ENCODE data around the gene DLL1.

The DLL1 gene

GRCh38 chr6:170249817-170250216 lies 41.1 kb downstream of the DLL1 start:
- no peak for DNase-seq (ENCODE audit: low read depth)

GRCh38 chr6:170248861-170249600 lies 41.8 kb downstream of the DLL1 start:
- DNase-seq (ENCODE audit: low read depth), result no peak

GRCh38 chr6:170248111-170248805 lies 42.6 kb downstream of the DLL1 start:
- no peak for DNase-seq (ENCODE audit: low read depth)

GRCh38 chr6:170247178-170247701 lies 43.6 kb downstream of the DLL1 start:
- DNase-seq (ENCODE audit: low read depth), result no peak

- no peak for DNase-seq (ENCODE audit: low read depth)
These were observed 45.3 kb downstream of the DLL1 start for GRCh38 chr6:170245475-170245992.

- DNase-seq (ENCODE audit: low read depth), result no peak
These were observed 46.0 kb downstream of the DLL1 start for GRCh38 chr6:170244721-170245474.

- no peak for DNase-seq (ENCODE audit: low read depth)
These were observed 47.0 kb downstream of the DLL1 start for GRCh38 chr6:170243791-170244291.

GRCh38 chr6:170243386-170243785 lies 47.5 kb downstream of the DLL1 start:
- no peak for DNase-seq (ENCODE audit: low read depth)

- DNase-seq (ENCODE audit: low read depth), result no peak
These were observed 51.9 kb downstream of the DLL1 start for GRCh38 chr6:170238741-170239565.

GRCh38 chr6:170237999-170238740 lies 52.7 kb downstream of the DLL1 start:
- DNase-seq (ENCODE audit: low read depth), result no peak

- no peak for DNase-seq (ENCODE audit: low read depth)
These were observed 54.6 kb downstream of the DLL1 start for GRCh38 chr6:170236131-170236836.

- DNase-seq (ENCODE audit: low read depth), result no peak
These were observed 55.3 kb downstream of the DLL1 start for GRCh38 chr6:170235391-170236125.

- DNase-seq (ENCODE audit: low read depth), result no peak
These were observed 56.5 kb downstream of the DLL1 start for GRCh38 chr6:170234419-170234818.

GRCh38 chr6:170233286-170234205 lies 57.3 kb downstream of the DLL1 start:
- DNase-seq (ENCODE audit: low read depth), result no peak

Measured in HS-5 (cell line).